Calu3 (cell line): Measurements from ENCODE around the gene WWOX. TPM values are rescaled to one million over a fixed set of nuclear protein-coding genes. Genes with fewer than 3 reads are reported as not detected.

ENCODE experiments used
- BruUV-seq: library from RNA; stranded (reverse); fragments of 400-500 nt; replicated peaks from 2 replicates; lab custom pipeline; 2021; lab: Mats Ljungman, UMichigan
- CTCF ChIA-PET: fragments of 300-600 bp; sonication (Branson Sonifier 250); formaldehyde crosslinking; loops from one replicate; lab custom pipeline; 2022; ENCODE audit warnings: antibody characterized with exemption; lab: Charles Lee
- DNase-seq: peaks from one replicate; pipeline ENCODE4 v3.0.0; 2022
- H3K27ac Mint-ChIP-seq: one replicate; pipeline ENCODE4 v1.8.0; 2022; ENCODE audit warnings: mixed read lengths; ENCODE audit not compliant: unreplicated experiment
- H3K27me3 Mint-ChIP-seq: one replicate; pipeline ENCODE4 v1.8.0; 2022; ENCODE audit warnings: mixed read lengths; ENCODE audit not compliant: unreplicated experiment
- H3K36me3 Mint-ChIP-seq: one replicate; pipeline ENCODE4 v1.8.0; 2022; ENCODE audit warnings: mild to moderate bottlenecking, moderate library complexity, mixed read lengths; ENCODE audit not compliant: insufficient read depth, unreplicated experiment
- H3K4me1 Mint-ChIP-seq: one replicate; pipeline ENCODE4 v1.8.0; 2022; ENCODE audit warnings: mild to moderate bottlenecking, low read depth, mixed read lengths; ENCODE audit not compliant: unreplicated experiment
- H3K4me3 Mint-ChIP-seq: one replicate; pipeline ENCODE4 v1.8.0; 2022; ENCODE audit warnings: mild to moderate bottlenecking, low read depth, moderate library complexity, mixed read lengths; ENCODE audit not compliant: unreplicated experiment
- H3K9me3 Mint-ChIP-seq: one replicate; pipeline ENCODE4 v1.8.0; 2022; ENCODE audit warnings: low read depth, mixed read lengths; ENCODE audit not compliant: unreplicated experiment
- CTCF ChIP-seq: fragments of 200-600 bp; IDR thresholded peaks from one replicate; pipeline ENCODE4 v1.8.0; 2022; ENCODE audit warnings: antibody characterized with exemption; ENCODE audit not compliant: unreplicated experiment
- intact Hi-C: fragments of 100-400 bp; cut with micrococcal nuclease; formaldehyde crosslinking; loops from one replicate; pipeline ENCODE4 v1.10.0; 2022; ENCODE audit not compliant: unreplicated experiment
- total RNA-seq: library from RNA; stranded (reverse); gene quantifications from 2 replicates; pipeline ENCODE4 v1.2.3, GENCODE V29; 2022

WWOX gene
- total RNA-seq, 1 experiment from 2014 or later: 33.5 TPM

- no peak overlapping the region for H3K27ac Mint-ChIP-seq
- CTCF ChIA-PET: no interaction called here
- TF ChIP-seq CTCF: no peak
These were observed 1089.3 kb downstream of the WWOX start for GRCh38 chr16:79188739-79189122.

GRCh38 chr16:79190542-79190941 lies 1091.1 kb downstream of the WWOX start:
- H3K9me3 Mint-ChIP-seq: peaks cover 3% of the 10 kb centered on the region
- intact Hi-C loops: no loop called here
- no TSS peak for BruUV-seq
- H3K4me3 Mint-ChIP-seq: no peak overlapping the region
- H3K36me3 Mint-ChIP-seq: no peaks in the 10 kb centered on the region
- H3K4me1 Mint-ChIP-seq: no peaks in the 10 kb centered on the region
- no peak for DNase-seq
- CTCF ChIA-PET: no interaction called here
- no peak overlapping the region for H3K27ac Mint-ChIP-seq
- TF ChIP-seq CTCF: no peak
- peaks cover 12% of the 10 kb centered on the region for H3K27me3 Mint-ChIP-seq

More at GRCh38 chr16:79188739-79189122, 1089.3 kb downstream of the WWOX start:
- peaks cover 3% of the 10 kb centered on the region for H3K9me3 Mint-ChIP-seq
- intact Hi-C loops: no loop called here
- no peak for DNase-seq
- H3K4me3 Mint-ChIP-seq: no peak overlapping the region
- no TSS peak for BruUV-seq
- H3K27me3 Mint-ChIP-seq: no peaks in the 10 kb centered on the region
- no peaks in the 10 kb centered on the region for H3K4me1 Mint-ChIP-seq
- H3K36me3 Mint-ChIP-seq: no peaks in the 10 kb centered on the region

GRCh38 chr16:79191933-79192332 lies 1092.5 kb downstream of the WWOX start:
- no peak overlapping the region for H3K4me3 Mint-ChIP-seq
- no TSS peak for BruUV-seq
- intact Hi-C loops: no loop called here
- DNase-seq: no peak
- H3K9me3 Mint-ChIP-seq: peaks cover 3% of the 10 kb centered on the region
- H3K27me3 Mint-ChIP-seq: peaks cover 12% of the 10 kb centered on the region
- no peaks in the 10 kb centered on the region for H3K36me3 Mint-ChIP-seq
- H3K4me1 Mint-ChIP-seq: no peaks in the 10 kb centered on the region
- CTCF ChIA-PET: interaction anchor here (1.4 kb wide), 1 partner anchor 10 kb away, joined by 3 read pairs; no protein-coding TSS in a partner anchor
- no peak for TF ChIP-seq CTCF
- H3K27ac Mint-ChIP-seq: no peak overlapping the region

- Mint-ChIP-seq H3K4me1 (no peaks in the 10 kb centered on the region), H3K9me3 (peaks cover 2% of the 10 kb centered on the region), H3K27me3 (peaks cover 12% of the 10 kb centered on the region), H3K4me3 (no peak overlapping the region), H3K27ac (no peak overlapping the region), H3K36me3 (no peaks in the 10 kb centered on the region)
- intact Hi-C loops: no loop called here
- no TSS peak for BruUV-seq
- no peak for DNase-seq
- CTCF ChIA-PET: no interaction called here
- TF ChIP-seq CTCF: no peak
These were observed 1093.5 kb downstream of the WWOX start for GRCh38 chr16:79192904-79193303.
